ENCODE results near the gene SCN3A. TPM values are rescaled to one million over a fixed set of nuclear protein-coding genes. Genes with fewer than 3 reads are reported as not detected.

SCN3A gene
- total and polyA plus RNA-seq, 2 of the 4 experiments (the other 2 are of a cell fraction) = 0.26 to 0.90 TPM

GRCh38 chr2:165173215-165173614, 30.6 kb downstream of the SCN3A start:
- Histone ChIP-seq H2BK5ac (ENCODE audit: low read depth, low read length, poor library complexity, severe bottlenecking) (no peak overlapping the region), H2AFZ (replicated peaks; ENCODE audit: low read length, poor library complexity) (no peak overlapping the region), H4K20me1 (ENCODE audit: insufficient read depth, low read length) (no peaks in the 10 kb centered on the region), H3K4me3 (ENCODE audit: insufficient read depth, low read depth, low read length) (no peak overlapping the region), H3K23ac (ENCODE audit: low read depth, low read length) (no peak overlapping the region), H2BK20ac (ENCODE audit: low read depth, low read length) (no peak overlapping the region), H3K27me3 (ENCODE audit: control insufficient read depth, insufficient read depth, low read length) (no peaks in the 10 kb centered on the region; the same call in 1 of the 2 replicates), H3K27ac (ENCODE audit: insufficient read depth, low read length) (no peak overlapping the region), H3K18ac (ENCODE audit: low read depth, low read length) (no peak overlapping the region), H3K4me1 (ENCODE audit: control insufficient read depth, insufficient read depth, low read length) (no peaks in the 10 kb centered on the region), H4K5ac (ENCODE audit: low read depth, low read length) (no peak overlapping the region), H2AK9ac (replicated peaks; ENCODE audit: low read depth, low read length, poor library complexity) (no peak overlapping the region), H3K14ac (replicated peaks; ENCODE audit: low read depth, low read length) (no peak overlapping the region), H3K4me2 (ENCODE audit: low read depth, low read length) (no peak overlapping the region), H3K4ac (ENCODE audit: low read depth, low read length) (no peak overlapping the region), H3K36me3 (ENCODE audit: control insufficient read depth, insufficient read depth, low read length) (no peaks in the 10 kb centered on the region), H2BK15ac (ENCODE audit: low read depth, low read length) (no peak overlapping the region), H4K8ac (ENCODE audit: low read depth in 2 of 2, low read length in 2 of 2) (no peak overlapping the region), H2BK120ac (ENCODE audit: low read depth, low read length) (no peak overlapping the region), H3K9me3 (ENCODE audit: control insufficient read depth, insufficient read depth, low read length) (no peaks in the 10 kb centered on the region), H3K9ac (ENCODE audit: low read depth, low read length) (no peak overlapping the region), H3K79me1 (ENCODE audit: low read depth in 1 of 2, low read length in 2 of 2) (no peaks in the 10 kb centered on the region), H2AK5ac (ENCODE audit: low read depth, low read length) (no peak overlapping the region), H3K56ac (ENCODE audit: extremely low read depth, insufficient read depth, low read length) (no peak overlapping the region), H4K91ac (ENCODE audit: insufficient read depth, low read depth, low read length) (no peak overlapping the region), H3K9me1 (ENCODE audit: insufficient read depth, low read length) (no peaks in the 10 kb centered on the region)
- ATAC-seq (ENCODE audit: low read depth) = no peak
- dilution Hi-C loops (cut with HindIII; ENCODE audit: low sequenced_read_pairs, unreplicated experiment) (no loop called here), intact Hi-C loops (cut with micrococcal nuclease) (no loop called here), in situ Hi-C loops (cut with MboI; ENCODE audit: low sequenced_read_pairs) (no loop called here)
- ChIA-PET CTCF (interaction anchor here (0.8 kb wide), 1 partner anchor 30 kb away, joined by 3 read pairs; the partner anchor contains the start of gene SCN3A), POLR2A (ENCODE audit: unreplicated experiment) (no interaction called here)
- WGBS, 2 experiments (ENCODE audit: extremely low coverage in 2 of 2, insufficient read length in 1 of 2) = no CpG with 5 or more reads among the region's 1 CpG
- no peak for TF ChIP-seq CTCF (conservative IDR thresholded peaks at IDR 0.05; ENCODE audit: low read depth, low read length)
- TF ChIP-seq POLR2A (IDR thresholded peaks at IDR 0.05; ENCODE audit: low read depth, low read length) = no peak
- no TSS peak for BruUV-seq (replicated peaks)
- DNase-seq = no peak

Measured in IMR-90 (cell line).